ENCODE results near the gene STAT3.

STAT3 gene

DNA sequence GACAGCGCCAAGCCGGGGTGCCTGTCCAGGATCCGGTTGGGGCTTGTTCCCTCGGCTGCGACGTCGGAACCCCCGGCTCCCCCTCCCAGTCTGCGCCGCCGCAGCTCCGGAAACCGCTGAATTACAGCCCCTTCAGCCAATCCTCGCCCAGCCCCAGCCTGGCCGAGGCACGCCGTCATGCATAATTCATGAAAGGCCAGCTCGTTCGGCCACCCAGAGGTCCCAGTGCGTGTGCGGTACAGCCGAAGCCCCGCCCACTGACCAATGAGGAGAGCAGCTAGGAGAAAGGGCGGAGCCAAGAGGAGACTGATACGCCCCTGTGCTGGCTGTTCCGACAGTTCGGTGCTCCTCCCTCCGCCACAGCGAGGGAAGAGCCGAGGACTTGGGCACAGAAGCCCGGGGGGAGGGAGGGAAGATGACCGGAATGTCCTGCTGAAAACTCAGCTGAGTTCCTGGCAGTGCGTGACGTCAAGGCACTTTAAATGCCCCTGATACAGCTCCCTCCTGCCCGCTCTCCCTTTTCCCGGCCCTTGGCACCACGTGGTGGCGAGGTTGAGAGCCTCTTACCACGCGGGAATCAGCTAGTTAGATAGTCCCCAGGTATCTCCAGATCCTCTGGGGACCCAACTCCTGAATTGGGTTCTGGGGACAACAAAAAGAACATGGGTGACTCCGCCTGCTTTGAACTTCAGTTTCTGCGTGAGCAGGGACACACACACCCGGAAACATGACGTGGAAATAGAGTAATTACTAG, at the start of gene STAT3:
TSS of gene STAT3 (minus strand) at position 62 of the 754 bp plus-strand sequence. CDS start 39,926 bp downstream, outside the sequence.
- H3K9me3 ChIP-seq (ENCODE audit: low read depth, low read length), result no peaks in the 10 kb centered on the region
- H3K9ac ChIP-seq (ENCODE audit: insufficient read length), result peak within 1 kb of the TSS; percentile 78
- peak within 1 kb of the TSS; percentile 89 for H3K4me3 ChIP-seq
- peak within 1 kb of the TSS; percentile 74 for H3K27ac ChIP-seq
- 0 out of 2 replicates have a peak, but pooled peaks cover 1% of the 10 kb centered on the region for H3K36me3 ChIP-seq (ENCODE audit: insufficient read depth, low read length)
- DNase-seq (ENCODE audit: low read depth, low spot score), result peak; percentile 98
- TF ChIP-seq POLR2AphosphoS5 (IDR thresholded peaks at IDR 0.05; ENCODE audit: borderline replicate concordance, low read depth, low read length) (peak; percentile 86), FOXP2 (optimal IDR thresholded peaks at IDR 0.05; ENCODE audit: control extremely low read depth, extremely low read length, insufficient read depth) (peak; percentile 98), EZH2 (IDR thresholded peaks at IDR 0.05) (no peak)

DNA sequence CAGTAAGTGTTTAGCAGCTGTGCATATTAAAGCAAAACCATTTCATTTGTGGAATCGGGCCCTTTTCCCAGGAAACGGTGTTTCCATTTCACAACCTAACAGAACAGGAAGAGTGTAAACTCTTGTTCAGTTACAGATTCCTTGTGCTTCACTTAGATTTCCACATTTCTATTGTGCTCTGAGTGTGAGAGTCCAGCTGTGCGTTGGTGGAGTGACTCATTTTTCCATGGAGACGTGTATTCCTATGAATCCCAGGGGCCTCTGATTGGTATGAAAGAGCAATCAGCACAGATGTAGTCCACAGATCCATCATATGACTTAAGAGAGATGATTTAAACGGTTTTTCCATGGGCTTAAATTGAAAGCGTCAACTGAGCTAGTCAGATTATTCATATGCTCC, 48.1 kb upstream of the STAT3 start:
- Histone ChIP-seq H3K27ac (no peak overlapping the region), H3K36me3 (ENCODE audit: insufficient read depth, low read length) (no peaks in the 10 kb centered on the region), H3K9ac (ENCODE audit: insufficient read length) (no peak overlapping the region), H3K4me3 (no peak overlapping the region), H3K9me3 (ENCODE audit: low read depth, low read length) (no peaks in the 10 kb centered on the region)
- DNase-seq (ENCODE audit: low read depth, low spot score), result no peak
- TF ChIP-seq EZH2 (IDR thresholded peaks at IDR 0.05) (no peak), FOXP2 (optimal IDR thresholded peaks at IDR 0.05; ENCODE audit: control extremely low read depth, extremely low read length, insufficient read depth) (no peak), POLR2AphosphoS5 (IDR thresholded peaks at IDR 0.05; ENCODE audit: borderline replicate concordance, low read depth, low read length) (no peak)

DNA sequence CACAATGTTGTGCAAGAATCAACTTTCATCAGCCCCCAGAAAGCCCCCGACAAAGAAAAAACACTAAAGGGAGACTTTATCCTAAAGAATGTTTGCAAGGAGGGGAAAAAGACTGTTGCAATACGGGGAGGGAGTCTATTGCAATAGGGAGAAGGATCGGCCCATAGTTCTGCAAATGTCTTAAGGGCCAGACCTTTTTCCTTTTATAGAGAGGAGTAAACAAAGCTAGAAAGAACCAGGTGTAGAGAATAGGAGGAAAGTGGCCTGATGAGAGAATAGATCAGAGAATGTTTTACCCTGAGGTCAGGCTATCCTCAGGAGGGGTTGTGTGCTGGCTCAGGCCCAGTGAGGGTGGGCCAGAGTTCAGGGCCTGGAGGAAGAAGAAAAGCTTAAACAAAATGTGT, 43.5 kb upstream of the STAT3 start:
- no peaks in the 10 kb centered on the region for H3K9me3 ChIP-seq (ENCODE audit: low read depth, low read length)
- no peaks in the 10 kb centered on the region for H3K36me3 ChIP-seq (ENCODE audit: insufficient read depth, low read length)
- H3K9ac ChIP-seq (ENCODE audit: insufficient read length), result no peak overlapping the region
- no peak overlapping the region for H3K4me3 ChIP-seq
- TF ChIP-seq POLR2AphosphoS5 (IDR thresholded peaks at IDR 0.05; ENCODE audit: borderline replicate concordance, low read depth, low read length) (no peak), FOXP2 (optimal IDR thresholded peaks at IDR 0.05; ENCODE audit: control extremely low read depth, extremely low read length, insufficient read depth) (no peak), EZH2 (IDR thresholded peaks at IDR 0.05) (no peak)
- DNase-seq (ENCODE audit: low read depth, low spot score), result no peak
- H3K27ac ChIP-seq, result no peak overlapping the region

DNA sequence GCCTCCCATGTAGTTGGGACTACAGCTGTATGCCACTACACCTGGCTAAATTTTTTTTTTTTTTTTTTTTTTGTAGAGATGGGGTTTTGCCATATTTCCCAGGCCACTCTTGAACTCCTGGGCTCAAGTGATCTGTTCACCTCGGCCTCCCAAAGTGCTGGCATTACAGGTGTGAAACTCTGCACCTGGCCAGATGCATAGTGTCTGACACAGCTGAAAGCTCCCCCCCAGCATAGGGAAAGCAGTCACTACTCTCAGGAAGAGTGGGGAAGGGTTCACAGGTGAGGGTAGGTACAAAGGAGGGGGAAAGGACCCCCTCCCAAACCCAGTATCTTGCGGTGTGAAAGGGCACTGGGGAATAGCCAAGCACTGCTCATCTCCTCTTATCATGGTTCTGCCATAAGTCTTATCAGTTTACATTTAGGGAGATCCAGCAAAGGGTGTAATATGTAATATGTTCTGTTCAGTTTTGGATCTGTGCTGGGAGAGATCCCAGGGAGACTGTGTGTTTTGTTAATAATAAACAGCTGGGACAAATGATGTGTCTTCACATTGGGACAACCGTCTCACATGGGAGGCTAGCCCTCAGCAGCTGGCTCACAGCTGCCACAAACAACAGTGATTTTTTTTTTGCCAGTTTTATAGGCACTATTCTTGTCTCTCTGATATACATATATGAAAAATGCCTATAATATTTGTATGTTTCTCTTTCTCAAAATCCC, 41.6 kb upstream of the STAT3 start:
- Histone ChIP-seq H3K9me3 (ENCODE audit: low read depth, low read length) (no peaks in the 10 kb centered on the region), H3K27ac (no peak overlapping the region), H3K4me3 (no peak overlapping the region), H3K36me3 (ENCODE audit: insufficient read depth, low read length) (no peaks in the 10 kb centered on the region), H3K9ac (ENCODE audit: insufficient read length) (no peak overlapping the region)
- TF ChIP-seq FOXP2 (optimal IDR thresholded peaks at IDR 0.05; ENCODE audit: control extremely low read depth, extremely low read length, insufficient read depth) (no peak), EZH2 (IDR thresholded peaks at IDR 0.05) (no peak), POLR2AphosphoS5 (IDR thresholded peaks at IDR 0.05; ENCODE audit: borderline replicate concordance, low read depth, low read length) (no peak)
- DNase-seq (ENCODE audit: low read depth, low spot score), result no peak

DNA sequence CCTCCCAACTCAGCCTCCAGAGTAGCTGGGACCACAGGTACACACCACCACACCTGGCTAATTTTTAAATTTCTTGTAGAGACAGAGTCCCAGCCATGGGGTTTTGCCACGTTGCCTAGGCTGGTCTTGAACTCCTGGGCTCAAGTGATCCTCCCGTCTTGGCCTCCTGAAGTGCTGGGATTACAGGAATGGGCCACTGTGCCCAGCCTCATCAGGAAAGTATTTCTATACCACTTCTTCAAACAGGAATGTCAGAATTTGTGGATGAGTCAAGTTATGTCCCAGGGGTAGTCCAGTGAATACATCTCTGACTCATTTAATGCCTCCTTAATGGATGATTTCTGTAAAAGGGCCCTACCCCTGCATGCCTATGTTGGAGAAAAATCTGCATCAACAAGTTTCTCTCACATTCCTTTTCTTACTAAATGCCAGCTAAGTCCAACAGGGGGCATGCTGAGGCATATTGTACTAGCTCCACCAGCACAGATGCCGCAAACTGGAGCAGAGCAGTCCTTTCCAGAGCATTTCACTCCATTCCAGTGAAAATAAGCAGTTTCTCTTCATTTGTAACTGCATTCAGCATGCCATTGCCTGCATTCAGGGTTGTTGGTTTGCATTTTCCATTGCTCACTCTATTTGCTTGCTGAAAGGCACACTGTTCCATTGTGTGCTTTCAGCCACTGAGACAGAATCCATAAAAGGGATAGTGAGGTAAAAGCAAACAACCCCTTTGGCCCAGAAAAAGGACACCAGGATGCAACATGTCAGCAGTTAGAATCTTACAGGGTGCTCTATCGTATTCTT, 40.1 kb upstream of the STAT3 start:
- Histone ChIP-seq H3K27ac (no peak overlapping the region), H3K36me3 (ENCODE audit: insufficient read depth, low read length) (no peaks in the 10 kb centered on the region), H3K9ac (ENCODE audit: insufficient read length) (no peak overlapping the region), H3K4me3 (no peak overlapping the region), H3K9me3 (ENCODE audit: low read depth, low read length) (no peaks in the 10 kb centered on the region)
- peak; percentile 53 for DNase-seq (ENCODE audit: low read depth, low spot score)
- TF ChIP-seq POLR2AphosphoS5 (IDR thresholded peaks at IDR 0.05; ENCODE audit: borderline replicate concordance, low read depth, low read length) (no peak), FOXP2 (optimal IDR thresholded peaks at IDR 0.05; ENCODE audit: control extremely low read depth, extremely low read length, insufficient read depth) (no peak), EZH2 (IDR thresholded peaks at IDR 0.05) (no peak)

DNA sequence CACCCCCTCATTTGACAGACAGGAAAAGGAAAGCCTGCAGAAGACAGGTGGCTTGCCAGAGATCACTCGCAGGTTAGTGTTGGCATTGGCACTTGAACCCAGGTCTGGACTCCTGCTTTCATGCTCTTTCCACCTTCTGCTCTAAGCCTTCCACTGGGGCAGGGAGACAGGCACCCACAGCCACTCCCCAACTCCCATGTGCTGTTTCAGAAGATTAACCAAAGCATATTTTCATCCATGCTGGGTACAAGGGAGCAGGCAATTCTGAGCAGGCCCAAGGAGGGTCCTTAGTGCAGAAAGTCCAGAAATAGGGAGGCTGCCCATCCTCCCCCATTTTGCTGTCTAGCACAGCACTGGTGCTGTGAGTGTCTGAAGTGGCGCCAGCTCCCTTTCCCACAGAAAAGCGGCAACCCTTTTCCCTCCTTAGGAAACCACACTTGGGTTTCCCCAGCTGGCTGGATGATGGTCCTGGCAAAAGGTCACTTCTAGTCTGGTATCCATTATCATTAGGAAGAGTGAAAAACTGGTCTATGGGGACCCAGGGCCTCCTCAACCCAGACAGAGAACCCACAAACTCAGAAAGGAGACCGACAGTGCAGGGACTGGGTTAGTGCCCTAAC, 36.9 kb upstream of the STAT3 start:
- no peak overlapping the region for H3K4me3 ChIP-seq
- no peak overlapping the region for H3K27ac ChIP-seq
- H3K9me3 ChIP-seq (ENCODE audit: low read depth, low read length), result no peaks in the 10 kb centered on the region
- TF ChIP-seq POLR2AphosphoS5 (IDR thresholded peaks at IDR 0.05; ENCODE audit: borderline replicate concordance, low read depth, low read length) (no peak), EZH2 (IDR thresholded peaks at IDR 0.05) (no peak), FOXP2 (optimal IDR thresholded peaks at IDR 0.05; ENCODE audit: control extremely low read depth, extremely low read length, insufficient read depth) (no peak)
- H3K36me3 ChIP-seq (ENCODE audit: insufficient read depth, low read length), result no peaks in the 10 kb centered on the region
- DNase-seq (ENCODE audit: low read depth, low spot score), result no peak
- H3K9ac ChIP-seq (ENCODE audit: insufficient read length), result no peak overlapping the region

DNA sequence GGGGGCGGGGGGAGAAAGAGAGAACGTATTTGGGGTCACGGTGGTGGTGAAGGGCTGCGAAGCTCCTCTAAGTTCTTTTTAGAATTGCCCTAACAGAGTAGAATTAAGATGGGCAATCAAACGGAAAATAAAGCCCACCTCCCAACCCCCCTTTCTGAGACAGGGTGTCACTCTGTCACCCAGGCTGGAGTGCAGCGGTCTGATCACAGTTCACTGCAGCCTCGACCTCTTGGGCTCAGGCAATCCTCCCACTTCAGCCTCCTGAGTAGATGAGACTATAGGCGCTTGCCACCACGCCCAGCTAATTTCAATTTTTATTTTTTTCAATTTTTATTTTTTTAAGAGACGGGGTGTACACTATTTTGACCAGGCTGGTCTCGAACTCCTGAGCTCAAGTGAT, 35.5 kb upstream of the STAT3 start:
- Histone ChIP-seq H3K4me3 (no peak overlapping the region; the same call in 1 of the 2 replicates), H3K36me3 (ENCODE audit: insufficient read depth, low read length) (no peaks in the 10 kb centered on the region), H3K9me3 (ENCODE audit: low read depth, low read length) (no peaks in the 10 kb centered on the region), H3K27ac (no peak overlapping the region), H3K9ac (ENCODE audit: insufficient read length) (no peak overlapping the region)
- no peak for DNase-seq (ENCODE audit: low read depth, low spot score)
- TF ChIP-seq EZH2 (IDR thresholded peaks at IDR 0.05) (no peak), FOXP2 (optimal IDR thresholded peaks at IDR 0.05; ENCODE audit: control extremely low read depth, extremely low read length, insufficient read depth) (no peak), POLR2AphosphoS5 (IDR thresholded peaks at IDR 0.05; ENCODE audit: borderline replicate concordance, low read depth, low read length) (no peak)

Data from SK-N-MC (cell line).